ENCODE data around the gene TMA16.

The TMA16 gene

DNA sequence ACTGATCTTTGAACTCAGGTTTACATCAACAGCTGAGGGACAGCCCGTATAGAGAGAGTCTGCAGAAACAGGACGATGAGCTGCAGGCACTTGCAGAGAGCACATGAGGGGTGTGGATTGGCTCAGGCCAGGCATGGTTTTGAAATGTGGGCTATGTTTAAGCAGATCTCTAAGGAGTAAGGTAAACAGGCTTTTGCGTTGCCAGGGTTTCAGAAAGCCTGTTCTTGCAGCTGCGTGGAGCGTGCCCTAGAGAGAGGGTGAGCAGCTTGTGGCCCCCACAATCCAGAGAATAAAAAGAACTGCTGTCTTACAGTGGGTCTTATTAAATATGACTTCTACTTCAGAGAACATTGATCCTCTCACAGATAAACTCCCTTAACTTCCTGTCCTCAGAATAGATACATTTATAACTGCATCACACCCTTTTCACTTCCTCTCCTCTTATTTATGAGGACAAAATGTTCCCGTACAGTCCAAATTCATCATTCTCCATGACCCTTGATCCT, 64.1 kb downstream of the TMA16 start:
- DNase-seq (ENCODE audit: low read depth): no peak
- TF ChIP-seq, protein P1, sequence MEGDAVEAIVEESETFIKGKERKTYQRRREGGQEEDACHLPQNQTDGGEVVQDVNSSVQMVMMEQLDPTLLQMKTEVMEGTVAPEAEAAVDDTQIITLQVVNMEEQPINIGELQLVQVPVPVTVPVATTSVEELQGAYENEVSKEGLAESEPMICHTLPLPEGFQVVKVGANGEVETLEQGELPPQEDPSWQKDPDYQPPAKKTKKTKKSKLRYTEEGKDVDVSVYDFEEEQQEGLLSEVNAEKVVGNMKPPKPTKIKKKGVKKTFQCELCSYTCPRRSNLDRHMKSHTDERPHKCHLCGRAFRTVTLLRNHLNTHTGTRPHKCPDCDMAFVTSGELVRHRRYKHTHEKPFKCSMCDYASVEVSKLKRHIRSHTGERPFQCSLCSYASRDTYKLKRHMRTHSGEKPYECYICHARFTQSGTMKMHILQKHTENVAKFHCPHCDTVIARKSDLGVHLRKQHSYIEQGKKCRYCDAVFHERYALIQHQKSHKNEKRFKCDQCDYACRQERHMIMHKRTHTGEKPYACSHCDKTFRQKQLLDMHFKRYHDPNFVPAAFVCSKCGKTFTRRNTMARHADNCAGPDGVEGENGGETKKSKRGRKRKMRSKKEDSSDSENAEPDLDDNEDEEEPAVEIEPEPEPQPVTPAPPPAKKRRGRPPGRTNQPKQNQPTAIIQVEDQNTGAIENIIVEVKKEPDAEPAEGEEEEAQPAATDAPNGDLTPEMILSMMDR (conservative IDR thresholded peaks at IDR 0.05; ENCODE audit: low read length): no peak
- H3K4me3 ChIP-seq (ENCODE audit: low read length): no peak overlapping the region

DNA sequence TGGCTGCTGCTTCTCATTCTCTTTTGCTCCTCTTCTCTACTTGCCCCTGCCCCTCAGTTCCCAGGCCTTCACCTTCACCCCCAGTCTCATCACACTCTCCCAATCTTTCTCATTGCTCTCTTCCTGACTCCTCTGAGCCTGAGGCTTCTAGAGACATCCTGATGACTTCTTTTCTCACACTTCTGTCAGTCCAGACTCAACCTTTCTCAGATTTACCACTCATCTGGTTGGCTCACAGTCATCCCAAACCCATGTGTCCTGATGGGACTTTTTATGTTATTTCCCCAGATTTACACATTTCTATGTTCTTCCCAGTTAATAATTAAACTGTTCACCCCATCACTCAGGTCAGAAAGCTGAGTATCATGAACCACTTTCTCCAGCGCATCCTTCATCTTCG, 68.0 kb downstream of the TMA16 start:
- no peak overlapping the region for H3K4me3 ChIP-seq (ENCODE audit: low read length)
- DNase-seq (ENCODE audit: low read depth): no peak
- TF ChIP-seq, protein P1 (conservative IDR thresholded peaks at IDR 0.05; ENCODE audit: low read length): no peak

DNA sequence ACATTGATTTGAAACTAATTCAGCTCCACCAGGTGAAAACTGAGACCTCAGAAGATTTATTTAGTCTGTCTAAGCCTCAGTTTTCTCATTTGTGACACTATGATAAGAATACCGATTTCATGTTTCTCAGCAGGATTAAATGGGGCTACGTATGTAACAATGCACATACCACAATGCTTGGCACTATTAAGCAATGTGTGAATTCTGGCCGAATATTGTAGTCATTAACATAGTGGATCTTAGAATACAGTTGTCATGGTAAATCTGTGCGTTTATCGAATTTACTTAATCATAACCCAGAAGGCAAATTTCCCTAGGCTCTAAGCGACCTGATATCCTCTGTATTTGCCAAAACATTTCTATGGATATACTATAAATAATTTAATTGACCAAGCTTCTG, 69.1 kb downstream of the TMA16 start:
- DNase-seq (ENCODE audit: low read depth): no peak
- TF ChIP-seq, protein P1 (conservative IDR thresholded peaks at IDR 0.05; ENCODE audit: low read length): no peak
- H3K4me3 ChIP-seq (ENCODE audit: low read length): no peak overlapping the region

DNA sequence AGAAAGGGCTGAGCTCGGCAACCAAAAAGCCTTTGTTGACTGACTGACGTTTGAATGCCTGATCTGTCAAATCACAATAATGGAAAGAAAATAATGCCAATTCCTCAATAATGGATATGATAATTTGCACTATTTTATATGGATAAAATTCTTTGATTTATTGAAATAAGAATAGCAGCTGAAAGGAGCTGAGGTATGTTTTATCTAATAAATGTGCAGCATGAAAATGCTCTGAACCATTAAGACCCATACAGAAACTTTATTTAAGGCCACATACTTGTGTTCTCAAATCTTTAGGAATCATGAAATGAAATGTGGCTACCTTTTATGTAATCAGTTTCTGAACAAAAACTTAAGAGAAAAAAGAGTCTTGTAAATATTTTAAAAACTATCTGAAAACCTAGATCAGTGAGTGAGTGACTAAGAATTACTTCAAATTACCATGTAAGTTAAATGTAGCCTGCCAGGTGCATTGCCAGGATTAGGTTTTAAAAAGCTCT, 69.8 kb downstream of the TMA16 start:
- TF ChIP-seq, protein P1 (conservative IDR thresholded peaks at IDR 0.05; ENCODE audit: low read length): no peak
- no peak for DNase-seq (ENCODE audit: low read depth)
- H3K4me3 ChIP-seq (ENCODE audit: low read length): no peak overlapping the region

DNA sequence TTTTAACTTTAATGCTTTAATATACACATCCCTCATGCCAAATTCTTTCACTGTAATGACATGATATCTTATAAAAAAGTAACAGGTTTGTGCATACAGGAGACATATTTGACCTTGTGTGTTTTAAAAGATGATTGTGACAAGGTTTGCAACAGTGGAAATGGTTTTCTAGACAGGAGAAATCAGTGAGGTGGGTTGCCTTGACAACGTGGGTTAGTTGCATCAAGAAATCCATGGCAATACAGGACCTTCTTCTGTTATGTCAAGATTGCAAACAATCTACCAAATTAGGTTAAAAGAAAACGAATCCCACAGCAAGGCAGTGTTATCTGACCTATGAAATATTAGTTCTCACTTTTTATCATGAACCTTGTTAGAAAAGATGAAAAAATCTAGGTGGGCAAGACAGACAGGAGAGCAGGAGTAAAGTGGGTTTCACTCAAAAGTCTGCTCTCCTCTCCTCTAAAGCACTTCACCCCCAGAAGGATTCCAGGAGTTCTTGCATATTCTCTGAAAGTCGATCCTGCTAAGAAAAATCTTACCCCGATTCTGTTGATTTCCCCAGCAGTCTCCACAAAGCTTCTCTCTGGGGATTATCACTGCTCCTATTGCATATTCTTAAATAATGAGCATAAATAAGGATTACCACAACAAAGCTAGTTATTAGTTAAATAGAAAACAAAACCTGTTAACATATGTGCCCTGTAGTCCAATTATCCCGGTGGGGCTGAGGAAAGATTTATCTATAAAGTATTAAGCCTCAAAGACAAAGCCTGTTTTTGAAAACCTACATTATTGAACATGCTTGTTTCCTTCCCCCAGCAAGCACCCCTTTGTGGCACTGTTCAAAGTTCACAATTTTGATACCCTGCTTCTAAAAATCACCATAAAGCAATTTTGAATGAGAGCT, 71.0 kb downstream of the TMA16 start:
- TF ChIP-seq, protein P1 (conservative IDR thresholded peaks at IDR 0.05; ENCODE audit: low read length): no peak
- DNase-seq (ENCODE audit: low read depth): no peak

DNA sequence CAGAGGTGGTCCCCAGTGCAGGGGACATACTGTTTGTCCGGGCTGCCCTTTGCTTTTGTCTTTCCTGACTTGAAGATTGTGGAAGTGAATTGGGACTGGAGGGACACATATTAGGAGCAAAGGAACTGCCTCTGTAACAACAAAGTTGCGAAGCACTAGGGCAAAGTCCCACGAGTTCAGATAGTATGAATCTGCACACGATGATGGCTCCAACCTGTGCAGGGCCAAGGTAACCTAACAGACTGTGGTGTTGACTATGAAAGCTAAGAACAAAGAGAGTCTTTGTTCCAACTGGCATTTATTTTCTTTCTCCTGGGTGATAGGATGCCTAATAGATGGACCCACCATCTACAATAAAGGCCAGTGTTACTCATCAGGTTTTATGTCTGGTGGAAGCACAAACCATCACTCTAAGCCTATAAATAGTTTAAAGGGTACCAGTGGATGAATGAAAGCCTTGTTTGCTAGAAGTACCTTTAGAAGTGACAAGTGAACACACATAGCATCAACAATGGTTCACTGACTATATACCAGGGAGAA, 71.8 kb downstream of the TMA16 start:
- no peak overlapping the region for H3K4me3 ChIP-seq (ENCODE audit: low read length)
- TF ChIP-seq, protein P1 (conservative IDR thresholded peaks at IDR 0.05; ENCODE audit: low read length): no peak
- DNase-seq (ENCODE audit: low read depth): no peak

More for the DNA sequence above, 71.0 kb downstream of the TMA16 start:
- H3K4me3 ChIP-seq (ENCODE audit: low read length): no peak overlapping the region

Data from AG10803 (cell line).